Heart left ventricle (tissue), 16 donors: Measurements from ENCODE around the gene RBM38. TPM values are rescaled to one million over a fixed set of nuclear protein-coding genes. Genes with fewer than 3 reads are reported as not detected.

Experiments
- ATAC-seq, 4 donors: fragments of 200-7000 bp; cut with Tn5 transposase; one replicate each; pipeline ENCODE4 v1.9.1; 2020 to 2022; ENCODE audit warnings: moderate library complexity in 4 of 4, mild to moderate bottlenecking in 3 of 4, moderate number of reproducible peaks in 1 of 4
- DNase-seq, 5 donors: peaks; one replicate each; pipeline ENCODE4 v3.0.0-alpha.2; 2020
- H3K27ac ChIP-seq, 12 donors: fragments of 200-600 bp; sonication (generic) in 4 of 12; one replicate each; pipeline versions ENCODE4 v1.5.0 to v1.8.0; 2016 to 2022; ENCODE audit warnings: mild to moderate bottlenecking in 2 of 12
- H3K27me3 ChIP-seq, 9 donors: fragments of 200-600 bp; sonication (generic) in 2 of 9; one replicate each; pipeline versions ENCODE4 v1.5.1 to v1.8.0; 2016 to 2022; ENCODE audit warnings: mild to moderate bottlenecking in 3 of 9
- H3K36me3 ChIP-seq, 9 donors: fragments of 200-600 bp; sonication (generic) in 2 of 9; one replicate each; pipeline versions ENCODE4 v1.5.0 to v1.8.0; 2018 to 2022; ENCODE audit warnings: mild to moderate bottlenecking in 2 of 9
- H3K4me1 ChIP-seq, 12 donors: fragments of 200-600 bp; sonication (generic) in 4 of 12; one replicate each; pipeline versions ENCODE4 v1.5.0 to v1.8.0; 2016 to 2022; ENCODE audit warnings: mild to moderate bottlenecking in 3 of 12
- H3K4me3 ChIP-seq, 12 donors: fragments of 200-600 bp; sonication (generic) in 4 of 12; one replicate each; pipeline versions ENCODE4 v1.5.0 to v1.8.0; 2017 to 2022; ENCODE audit warnings: mild to moderate bottlenecking in 9 of 12, moderate library complexity in 4 of 12
- H3K9me3 ChIP-seq, 12 donors: fragments of 200-600 bp; sonication (generic) in 4 of 12; one replicate each; pipeline versions ENCODE4 v1.5.0 to v1.8.0; 2016 to 2022; ENCODE audit warnings: mild to moderate bottlenecking in 1 of 12
- CTCF ChIP-seq, 12 donors: fragments of 200-600 bp; sonication (generic) in 4 of 12; IDR thresholded peaks; one replicate each; pipeline versions ENCODE4 v1.5.0 to v1.8.0; 2018 to 2022; ENCODE audit warnings: antibody characterized with exemption in 12 of 12, mild to moderate bottlenecking in 5 of 12
- POLR2A ChIP-seq, 2 donors: fragments of 450-650 bp; IDR thresholded peaks; one replicate each; pipeline ENCODE4 v1.6.1; 2017; ENCODE audit warnings: antibody characterized with exemption in 2 of 2, mild to moderate bottlenecking in 2 of 2, moderate library complexity in 2 of 2
- WGBS, 4 donors: extraction: QIAGEN DNeasy Blood & Tissue Kit in 2 of 4; methylation state at CpG; one replicate each; pipeline versions ENCODE4 v1.1.5 to v1.1.7; 2013 to 2018; 5-methylcytosine and 5-hydroxymethylcytosine counted together
- intact Hi-C, 10 donors: fragments of 100-400 bp; cut with DNase I; formaldehyde crosslinking; loops; one replicate each; pipeline versions ENCODE4 v1.11.1 to v1.14.2; 2022
- polyA plus RNA-seq, 2 donors: library from polyadenylated mRNA; stranded (reverse); fragments of 200-250 nt; gene quantifications; one replicate each; pipeline ENCODE4 v1.2.3, GENCODE V29; 2013
- total RNA-seq, 9 donors: library from RNA; depleted of rRNA in 2 of 9; stranded (reverse); fragments of >200 nt in 2 of 9; fragmentation: NEBNext Ultra II Directional in 3 of 9; extraction: Animal tissue kit (Norgen Biotek cat#: 25700) in 3 of 9; gene quantifications; one replicate each; pipeline versions ENCODE4 v1.1.0 to v1.2.4, GENCODE V29; 2016 to 2023
- donor health status: ischemic (EF 13 %, LVEDD 7.1; RV severe dilation, severe dysfunction).
- donor health status: healthy with polysubstance abuse.
- donor health status: DM: no; HTN: yes; CAD: no.
- donor health status: DM: no; HTN: no; CAD: no.
- donor health status: ischemic (EF 25% LVEDD 6.9; RV normal size, moderate dysfunction).
- donor health status: ischemic (EF 25% LVEDD 5.7; RV mildly dilated, moderate dysfunction).
- donor health status: healthy.
- donor health status: DM: yes; HTN: yes; CAD: no.
- donor health status: ischemic (EF 35%, LVEDD 5.7; RV mildly dilated, moderate dysfunction).
- donor health status: nonischemic (EF 11% LVEDD 7.7; RV severe dilation, severe dysfunction).
- donor health status: DM: yes; HTN: yes; CAD: no.
- donor health status: PGD.
- donor health status: ischemic (EF 29% LVEDD 5.4; RV normal size, mild dysfunction).
- donor health status: nonischemic (EF 23%, LVEDD 6.1; RV moderate dilation, normal function).

RBM38 gene
- total and polyA plus RNA-seq, 11 donors, result 45.6 to 112 (median 68.5) TPM

GRCh38 chr20:57402206-57403125 is 11.3 kb downstream of the RBM38 start:
- Histone ChIP-seq H3K27ac (peak overlapping the region in 1 of 12 donors; percentile 72), H3K9me3 (no peaks in the 10 kb centered on the region), H3K36me3 (peaks cover 0 to 78% (median 43%) of the 10 kb centered on the region in 9 donors), H3K4me3 (no peak overlapping the region), H3K27me3 (no peaks in the 10 kb centered on the region), H3K4me1 (peaks cover 14 to 90% (median 40%) of the 10 kb centered on the region in 12 donors)
- TF ChIP-seq CTCF (IDR thresholded peaks at IDR 0.05) (no peak), POLR2A (IDR thresholded peaks at IDR 0.05) (no peak)
- no peak for ATAC-seq
- DNase-seq, result peak in 3 of 5 donors; percentile 18 to 43 (median 18)
- 91 to 95% (median 94%) methylated on average over 25 to 32 of the region's 32 CpGs for WGBS, 4 donors
- intact Hi-C loops, result no loop called here

- ATAC-seq, result no peak
- Histone ChIP-seq H3K36me3 (peaks cover 0 to 86% (median 50%) of the 10 kb centered on the region in 9 donors), H3K4me1 (peaks cover 12 to 90% (median 32%) of the 10 kb centered on the region in 12 donors), H3K27me3 (no peaks in the 10 kb centered on the region), H3K9me3 (no peaks in the 10 kb centered on the region), H3K4me3 (no peak overlapping the region), H3K27ac (peak overlapping the region in 1 of 12 donors; percentile 72)
- intact Hi-C loops, result no loop called here
- DNase-seq, result peak in 2 of 5 donors; percentile 23 to 24
- 92 to 95% (median 94%) methylated on average over 6 to 10 of the region's 10 CpGs for WGBS, 4 donors
- TF ChIP-seq CTCF (IDR thresholded peaks at IDR 0.05) (no peak), POLR2A (IDR thresholded peaks at IDR 0.05) (no peak)
Measured at GRCh38 chr20:57403216-57403615, 12.0 kb downstream of the RBM38 start.

GRCh38 chr20:57404006-57404405 is 12.8 kb downstream of the RBM38 start:
- TF ChIP-seq POLR2A (IDR thresholded peaks at IDR 0.05), result no peak
- TF ChIP-seq CTCF (IDR thresholded peaks at IDR 0.05), result no peak
- Histone ChIP-seq H3K27me3 (no peaks in the 10 kb centered on the region), H3K9me3 (no peaks in the 10 kb centered on the region), H3K36me3 (peaks cover 0 to 94% (median 58%) of the 10 kb centered on the region in 9 donors), H3K4me3 (no peak overlapping the region), H3K27ac (peak overlapping the region in 1 of 12 donors; percentile 72), H3K4me1 (peaks cover 5 to 90% (median 25%) of the 10 kb centered on the region in 12 donors)
- DNase-seq (peak in 1 of 5 donors; percentile 40), ATAC-seq (no peak)
- 90 to 100% (median 91%) methylated on average over 3 to 11 of the region's 11 CpGs for WGBS, 4 donors
- intact Hi-C loops, result no loop called here

GRCh38 chr20:57404419-57405072 is 13.3 kb downstream of the RBM38 start:
- peak in 3 of 5 donors; percentile 17 to 58 (median 18) for DNase-seq
- H3K36me3 ChIP-seq, result peaks cover 0 to 97% (median 63%) of the 10 kb centered on the region in 9 donors
- no peaks in the 10 kb centered on the region for H3K27me3 ChIP-seq
- no peak for ATAC-seq
- H3K4me3 ChIP-seq, result no peak overlapping the region
- peak overlapping the region in 1 of 12 donors; percentile 72 for H3K27ac ChIP-seq
- peaks cover 0 to 90% (median 23%) of the 10 kb centered on the region in 12 donors for H3K4me1 ChIP-seq
- 87 to 94% (median 91%) methylated on average over 13 to 22 of the region's 22 CpGs for WGBS, 4 donors
- intact Hi-C loops, result no loop called here
- TF ChIP-seq CTCF (IDR thresholded peaks at IDR 0.05) (no peak), POLR2A (IDR thresholded peaks at IDR 0.05) (no peak)
- H3K9me3 ChIP-seq, result no peaks in the 10 kb centered on the region
